ENCODE results near the gene ZNF787. TPM values are rescaled to one million over a fixed set of nuclear protein-coding genes. Genes with fewer than 3 reads are reported as not detected.

Gene ZNF787
- total and polyA plus RNA-seq, 2 donors (not counting 3 experiments of a cell fraction or from before 2014, with no cell fraction given): 11.6 to 32.7 TPM

- H3K4me2 ChIP-seq (ENCODE audit: insufficient read depth, low read length): no peak overlapping the region
- FAIRE-seq (no peak), DNase-seq (ENCODE audit: low read depth, low spot score) (no peak)
- no peaks in the 10 kb centered on the region for H3K9me3 ChIP-seq (replicated peaks; ENCODE audit: control insufficient read depth, insufficient read depth, low read length)
- ChIA-PET CTCF (no interaction called here), POLR2A (no interaction called here)
- no peak overlapping the region for H2AFZ ChIP-seq (ENCODE audit: low read depth, low read length)
- no peak overlapping the region for H3K27ac ChIP-seq (ENCODE audit: insufficient read depth, low read depth, low read length)
- H3K9ac ChIP-seq (replicated peaks; ENCODE audit: extremely low read depth, insufficient read depth, low read length): no peak overlapping the region
- peaks cover 18% of the 10 kb centered on the region for H3K79me2 ChIP-seq (ENCODE audit: control insufficient read depth, insufficient read depth, low read length)
- no peaks in the 10 kb centered on the region for H3K4me1 ChIP-seq (ENCODE audit: control insufficient read depth, extremely low read depth, insufficient read depth, low read length)
- no peak overlapping the region for H3K4me3 ChIP-seq (replicated peaks in 1 of 3; ENCODE audit: insufficient read depth in 1 of 3, low read depth in 1 of 3, low read length in 3 of 3)
- dilution Hi-C loops (cut with MboI; ENCODE audit: extremely low pct_ligation_motif_present, low sequenced_read_pairs) (no loop called here), intact Hi-C loops (cut with micrococcal nuclease) (no loop called here)
- TF ChIP-seq FOS (IDR thresholded peaks at IDR 0.05; ENCODE audit: borderline replicate concordance, insufficient read depth, low read length) (no peak), POLR2A (IDR thresholded peaks at IDR 0.05; ENCODE audit: low read depth, low read length) (no peak), CTCF (IDR thresholded peaks at IDR 0.05; ENCODE audit: extremely low read depth in 1 of 2, insufficient read depth in 1 of 2, low read depth in 1 of 2, low read length in 2 of 2) (no peak), GATA2 (IDR thresholded peaks at IDR 0.05; ENCODE audit: insufficient read depth, insufficient read length, low read depth, low read length) (no peak), MAX (IDR thresholded peaks at IDR 0.05; ENCODE audit: insufficient read depth, insufficient read length) (no peak), POLR2AphosphoS5 (IDR thresholded peaks at IDR 0.05; ENCODE audit: insufficient read depth, low read depth, low read length) (no peak), MYC (IDR thresholded peaks at IDR 0.05; ENCODE audit: low read depth, low read length) (no peak), EZH2 (IDR thresholded peaks at IDR 0.05; ENCODE audit: borderline replicate concordance, low read depth, low read length, severe bottlenecking) (no peak), JUN (IDR thresholded peaks at IDR 0.05; ENCODE audit: borderline replicate concordance, insufficient read depth, insufficient read length, low read depth) (no peak)
- peaks cover 0 to 18% of the 10 kb centered on the region in 2 experiments for H3K36me3 ChIP-seq (ENCODE audit: control insufficient read depth in 2 of 2, extremely low read depth in 1 of 2, insufficient read depth in 2 of 2, low read length in 2 of 2)
- H3K27me3 ChIP-seq (ENCODE audit: control insufficient read depth in 2 of 2, insufficient read depth in 2 of 2, low read length in 2 of 2): no peaks in the 10 kb centered on the region
- BruUV-seq (replicated peaks): no TSS peak
- no peaks in the 10 kb centered on the region for H4K20me1 ChIP-seq (replicated peaks; ENCODE audit: control insufficient read depth, extremely low read depth, insufficient read depth, low read length)
- no peaks in the 10 kb centered on the region for H3K9me1 ChIP-seq (replicated peaks; ENCODE audit: control insufficient read depth, extremely low read depth, insufficient read depth, low read length)
These were observed 26.2 kb upstream of the ZNF787 start for GRCh38 chr19:56147307-56147706.

All from endothelial cell of umbilical vein (primary cell).